ENCODE measurements around the gene MAP3K20. TPM values are rescaled to one million over a fixed set of nuclear protein-coding genes. Genes with fewer than 3 reads are reported as not detected.

The MAP3K20 gene
- total and polyA plus RNA-seq, 2 of the 4 experiments (the other 2 are of a cell fraction), result 27.5 to 84.4 TPM

DNA sequence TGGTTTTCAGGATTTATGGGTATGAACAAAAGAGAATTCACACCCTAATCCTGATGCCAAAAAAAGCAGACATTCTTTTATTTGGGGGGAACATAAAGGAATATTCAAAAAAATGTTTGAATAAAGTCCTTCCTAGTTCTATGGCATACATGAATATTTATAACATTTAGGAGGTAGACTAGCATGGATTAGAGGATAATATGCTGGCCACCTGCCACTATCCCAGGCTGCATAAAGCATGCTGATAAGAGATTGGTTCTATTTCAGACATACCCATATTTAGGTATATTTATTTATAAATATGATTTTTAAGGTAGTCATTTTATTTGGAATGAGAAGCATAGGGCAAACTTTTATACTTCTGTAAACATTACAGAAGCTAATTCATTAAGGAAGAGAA lies 34.9 kb upstream of the MAP3K20 start:
- H3K4ac ChIP-seq (ENCODE audit: low read depth, low read length), result no peak overlapping the region
- H3K23ac ChIP-seq (ENCODE audit: low read depth, low read length), result no peak overlapping the region
- peaks cover 3% of the 10 kb centered on the region for H3K9me1 ChIP-seq (ENCODE audit: insufficient read depth, low read length)
- H2BK20ac ChIP-seq (ENCODE audit: low read depth, low read length), result no peak overlapping the region
- dilution Hi-C loops (cut with HindIII; ENCODE audit: low sequenced_read_pairs, unreplicated experiment) (no loop called here), in situ Hi-C loops (cut with MboI; ENCODE audit: low sequenced_read_pairs) (loop anchor here (25.0 kb wide), 1 partner anchor 322 kb away; the partner anchor contains the start of gene CDCA7), intact Hi-C loops (cut with micrococcal nuclease) (no loop called here)
- no peaks in the 10 kb centered on the region for H3K9me3 ChIP-seq (ENCODE audit: control insufficient read depth, insufficient read depth, low read length)
- no peak overlapping the region for H2BK5ac ChIP-seq (ENCODE audit: low read depth, low read length, poor library complexity, severe bottlenecking)
- no peaks in the 10 kb centered on the region for H3K79me1 ChIP-seq (ENCODE audit: low read depth in 1 of 2, low read length in 2 of 2)
- no peak overlapping the region for H2AK9ac ChIP-seq (replicated peaks; ENCODE audit: low read depth, low read length, poor library complexity)
- no peak overlapping the region for H2BK15ac ChIP-seq (ENCODE audit: low read depth, low read length)
- DNase-seq (no peak), ATAC-seq (ENCODE audit: low read depth) (no peak)
- no peak overlapping the region for H3K9ac ChIP-seq (ENCODE audit: low read depth, low read length)
- H3K4me3 ChIP-seq (ENCODE audit: insufficient read depth, low read depth, low read length), result no peak overlapping the region
- no peak overlapping the region for H2AK5ac ChIP-seq (ENCODE audit: low read depth, low read length)
- no peaks in the 10 kb centered on the region for H4K20me1 ChIP-seq (ENCODE audit: insufficient read depth, low read length)
- H2BK120ac ChIP-seq (ENCODE audit: low read depth, low read length), result no peak overlapping the region
- H2AFZ ChIP-seq (replicated peaks; ENCODE audit: low read length, poor library complexity), result no peak overlapping the region
- H3K36me3 ChIP-seq (ENCODE audit: control insufficient read depth, insufficient read depth, low read length), result no peaks in the 10 kb centered on the region
- H4K91ac ChIP-seq (ENCODE audit: insufficient read depth, low read depth, low read length), result no peak overlapping the region
- no peak overlapping the region for H3K18ac ChIP-seq (ENCODE audit: low read depth, low read length)
- no peaks in the 10 kb centered on the region for H3K27me3 ChIP-seq (ENCODE audit: control insufficient read depth, insufficient read depth, low read length)
- no peak for TF ChIP-seq MAZ (IDR thresholded peaks at IDR 0.05; ENCODE audit: borderline replicate concordance, low read depth, low read length)
- TF ChIP-seq RCOR1 (IDR thresholded peaks at IDR 0.05; ENCODE audit: insufficient replicate concordance, low read length), result no peak
- no peak for TF ChIP-seq NFE2L2 (IDR thresholded peaks at IDR 0.05; ENCODE audit: low read depth, low read length)
- TF ChIP-seq SMC3 (IDR thresholded peaks at IDR 0.05; ENCODE audit: low read depth, low read length), result no peak
- TF ChIP-seq POLR2A (IDR thresholded peaks at IDR 0.05; ENCODE audit: low read depth, low read length), result no peak
- no peak for TF ChIP-seq MXI1 (IDR thresholded peaks at IDR 0.05; ENCODE audit: borderline replicate concordance, low read depth, low read length)
- no peak for TF ChIP-seq CHD1 (IDR thresholded peaks at IDR 0.05; ENCODE audit: low read depth, low read length)
- TF ChIP-seq, protein P1, sequence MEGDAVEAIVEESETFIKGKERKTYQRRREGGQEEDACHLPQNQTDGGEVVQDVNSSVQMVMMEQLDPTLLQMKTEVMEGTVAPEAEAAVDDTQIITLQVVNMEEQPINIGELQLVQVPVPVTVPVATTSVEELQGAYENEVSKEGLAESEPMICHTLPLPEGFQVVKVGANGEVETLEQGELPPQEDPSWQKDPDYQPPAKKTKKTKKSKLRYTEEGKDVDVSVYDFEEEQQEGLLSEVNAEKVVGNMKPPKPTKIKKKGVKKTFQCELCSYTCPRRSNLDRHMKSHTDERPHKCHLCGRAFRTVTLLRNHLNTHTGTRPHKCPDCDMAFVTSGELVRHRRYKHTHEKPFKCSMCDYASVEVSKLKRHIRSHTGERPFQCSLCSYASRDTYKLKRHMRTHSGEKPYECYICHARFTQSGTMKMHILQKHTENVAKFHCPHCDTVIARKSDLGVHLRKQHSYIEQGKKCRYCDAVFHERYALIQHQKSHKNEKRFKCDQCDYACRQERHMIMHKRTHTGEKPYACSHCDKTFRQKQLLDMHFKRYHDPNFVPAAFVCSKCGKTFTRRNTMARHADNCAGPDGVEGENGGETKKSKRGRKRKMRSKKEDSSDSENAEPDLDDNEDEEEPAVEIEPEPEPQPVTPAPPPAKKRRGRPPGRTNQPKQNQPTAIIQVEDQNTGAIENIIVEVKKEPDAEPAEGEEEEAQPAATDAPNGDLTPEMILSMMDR (conservative IDR thresholded peaks at IDR 0.05; ENCODE audit: low read depth, low read length), result no peak
- TF ChIP-seq CEBPB (IDR thresholded peaks at IDR 0.05; ENCODE audit: low read depth, low read length), result no peak
- TF ChIP-seq RFX5 (IDR thresholded peaks at IDR 0.05; ENCODE audit: low read depth, low read length), result no peak
- TF ChIP-seq, protein P2, sequence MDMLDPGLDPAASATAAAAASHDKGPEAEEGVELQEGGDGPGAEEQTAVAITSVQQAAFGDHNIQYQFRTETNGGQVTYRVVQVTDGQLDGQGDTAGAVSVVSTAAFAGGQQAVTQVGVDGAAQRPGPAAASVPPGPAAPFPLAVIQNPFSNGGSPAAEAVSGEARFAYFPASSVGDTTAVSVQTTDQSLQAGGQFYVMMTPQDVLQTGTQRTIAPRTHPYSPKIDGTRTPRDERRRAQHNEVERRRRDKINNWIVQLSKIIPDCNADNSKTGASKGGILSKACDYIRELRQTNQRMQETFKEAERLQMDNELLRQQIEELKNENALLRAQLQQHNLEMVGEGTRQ (IDR thresholded peaks at IDR 0.05; ENCODE audit: low read depth, low read length), result no peak
- TF ChIP-seq, protein P3, sequence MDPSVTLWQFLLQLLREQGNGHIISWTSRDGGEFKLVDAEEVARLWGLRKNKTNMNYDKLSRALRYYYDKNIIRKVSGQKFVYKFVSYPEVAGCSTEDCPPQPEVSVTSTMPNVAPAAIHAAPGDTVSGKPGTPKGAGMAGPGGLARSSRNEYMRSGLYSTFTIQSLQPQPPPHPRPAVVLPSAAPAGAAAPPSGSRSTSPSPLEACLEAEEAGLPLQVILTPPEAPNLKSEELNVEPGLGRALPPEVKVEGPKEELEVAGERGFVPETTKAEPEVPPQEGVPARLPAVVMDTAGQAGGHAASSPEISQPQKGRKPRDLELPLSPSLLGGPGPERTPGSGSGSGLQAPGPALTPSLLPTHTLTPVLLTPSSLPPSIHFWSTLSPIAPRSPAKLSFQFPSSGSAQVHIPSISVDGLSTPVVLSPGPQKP (IDR thresholded peaks at IDR 0.05; ENCODE audit: borderline replicate concordance, low read depth, low read length), result no peak
- no peak for TF ChIP-seq RAD21 (IDR thresholded peaks at IDR 0.05; ENCODE audit: low read length)
- TF ChIP-seq BHLHE40 (IDR thresholded peaks at IDR 0.05; ENCODE audit: low read depth, low read length), result no peak
- no peak for TF ChIP-seq FOS (IDR thresholded peaks at IDR 0.05; ENCODE audit: low read depth, low read length)
- TF ChIP-seq MAFK (IDR thresholded peaks at IDR 0.05; ENCODE audit: low read depth, low read length), result no peak
- CTCF ChIA-PET, result no interaction called here
- POLR2A ChIA-PET (ENCODE audit: unreplicated experiment), result no interaction called here
- H4K8ac ChIP-seq (ENCODE audit: low read depth in 2 of 2, low read length in 2 of 2), result no peak overlapping the region
- no peak overlapping the region for H3K27ac ChIP-seq (ENCODE audit: insufficient read depth, low read length)
- H3K56ac ChIP-seq (ENCODE audit: extremely low read depth, insufficient read depth, low read length), result no peak overlapping the region
- no peak overlapping the region for H3K14ac ChIP-seq (replicated peaks; ENCODE audit: low read depth, low read length)
- H3K4me2 ChIP-seq (ENCODE audit: low read depth, low read length), result no peak overlapping the region
- peaks cover 25% of the 10 kb centered on the region for H3K4me1 ChIP-seq (ENCODE audit: control insufficient read depth, insufficient read depth, low read length)
- BruUV-seq (replicated peaks), result no TSS peak
- no peak overlapping the region for H4K5ac ChIP-seq (ENCODE audit: low read depth, low read length)
